Inflammatory macrophage treated with lipopolysaccharide for 1 hour (primary cell): ENCODE data around the gene KRT79.
"Not testable (repeated sequence)": the region's sequence is repeated elsewhere in the genome, so short reads cannot be mapped to it uniquely, and the experiment has no call there.

ENCODE experiments used
- DNase-seq, 2 donors: peaks; one replicate each; pipeline ENCODE4 v3.0.0-alpha.2; 2020 to 2022

The KRT79 gene

DNA sequence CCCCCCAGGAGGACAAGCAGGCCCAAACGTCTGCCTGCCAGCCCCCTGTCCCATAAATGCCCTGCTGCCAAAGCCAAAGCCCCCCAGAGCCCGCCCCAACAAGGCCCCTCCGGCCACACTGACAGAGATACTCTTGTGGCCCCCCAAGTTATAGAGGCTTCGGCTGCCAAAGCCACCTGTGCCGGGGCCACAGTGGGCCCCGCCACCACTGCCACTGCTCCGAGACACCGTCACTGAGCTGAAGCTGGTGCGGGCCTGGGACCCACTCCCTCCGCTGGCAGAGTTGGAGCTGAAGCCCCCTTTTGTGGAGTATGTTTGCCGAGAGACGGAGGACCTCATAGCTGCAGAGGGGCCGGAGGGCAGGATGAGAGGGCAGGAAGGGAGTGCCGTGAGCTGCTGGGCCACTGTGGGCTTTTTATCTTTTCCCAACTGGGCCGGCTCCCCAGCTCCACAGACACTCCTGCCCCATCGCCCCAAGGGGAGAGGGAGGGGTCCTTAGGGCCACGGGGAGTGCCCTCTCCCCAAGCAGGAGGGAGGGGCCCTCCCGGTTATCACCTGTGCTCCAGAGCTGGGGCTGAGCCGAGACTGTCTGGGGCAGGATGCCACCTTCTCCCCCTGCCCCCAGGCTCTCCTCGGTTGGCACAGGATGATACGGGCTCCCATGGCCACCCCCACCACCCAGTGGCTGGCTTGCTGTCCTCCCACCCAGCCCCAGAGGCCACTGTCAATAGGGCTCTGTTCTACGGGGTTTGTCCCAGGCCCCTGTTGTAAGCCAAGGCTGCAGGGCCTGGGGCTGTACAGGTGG lies at the start of gene KRT79:
KRT79 (minus strand) TSS at position 390 of the 805 bp plus-strand sequence; CDS start at position 339, 51 bp downstream.
- DNase-seq, result no peak

DNA sequence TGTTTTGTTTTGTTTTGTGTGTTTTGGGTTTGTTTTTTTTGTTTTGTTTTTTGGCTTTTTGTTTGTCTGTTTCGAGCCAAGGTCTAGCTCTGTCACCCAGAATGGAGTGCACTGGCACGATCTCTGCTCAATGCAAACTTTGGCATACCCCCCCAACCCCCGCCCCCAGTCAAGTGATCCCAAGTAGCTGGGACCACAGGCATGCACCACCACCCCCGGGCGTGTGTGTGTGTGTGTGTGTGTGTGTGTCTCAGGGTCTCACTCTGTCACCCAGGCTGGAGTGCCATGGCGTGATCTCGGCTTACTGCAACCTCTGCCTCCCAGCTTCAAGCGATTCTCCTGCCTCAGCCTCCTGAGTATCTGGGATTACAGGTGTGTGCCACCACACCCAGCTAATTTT lies 46.4 kb upstream of the KRT79 start:
- DNase-seq, result not testable (repeated sequence)

DNA sequence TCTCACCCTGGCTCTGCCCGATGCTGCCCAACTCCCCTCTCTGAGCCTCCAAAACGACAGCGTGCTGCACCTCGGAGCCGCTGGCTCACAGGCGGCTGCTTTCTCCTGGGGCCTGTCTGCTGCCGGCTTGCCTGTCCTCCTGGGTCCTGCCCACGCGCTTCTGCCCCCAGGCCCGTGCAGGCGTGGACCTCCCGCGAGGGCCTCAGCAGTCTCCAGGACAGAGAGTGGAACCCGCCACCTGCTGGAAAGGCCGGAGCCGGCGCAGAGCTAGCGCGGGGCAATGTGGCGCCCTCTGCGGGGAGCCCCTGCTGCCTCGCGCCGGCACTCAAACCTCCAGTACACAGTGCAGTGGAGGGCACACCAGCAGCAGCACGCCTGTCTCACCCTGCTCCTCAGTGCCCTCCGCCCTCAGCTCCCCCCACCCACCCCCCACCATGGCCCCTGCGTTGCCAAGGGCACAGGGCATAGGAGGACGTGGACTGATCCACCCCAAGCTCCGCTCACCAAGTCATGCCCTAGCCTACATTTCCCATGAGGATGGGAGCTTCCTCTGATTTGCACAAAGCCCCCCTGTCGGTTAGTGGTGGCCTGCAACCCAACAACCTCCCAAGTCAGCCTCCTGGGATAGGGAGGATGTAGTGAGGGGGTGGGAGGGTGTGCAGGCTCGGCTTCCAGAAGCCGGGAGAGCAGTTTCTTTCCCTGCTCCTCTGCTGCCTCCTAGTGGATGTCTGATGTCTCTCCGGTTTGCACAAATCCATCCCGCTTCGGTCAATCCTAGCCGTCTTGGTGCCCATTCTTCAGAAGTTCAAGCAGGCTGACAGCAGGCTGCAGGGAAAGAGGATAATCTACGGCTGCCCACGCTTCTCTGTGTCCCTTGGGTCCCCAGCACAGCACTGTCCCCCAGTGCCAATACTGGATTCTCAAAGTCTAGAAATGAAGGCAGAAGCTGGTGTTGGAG lies 45.6 kb upstream of the KRT79 start:
- DNase-seq, result peak; percentile 50 to 84

DNA sequence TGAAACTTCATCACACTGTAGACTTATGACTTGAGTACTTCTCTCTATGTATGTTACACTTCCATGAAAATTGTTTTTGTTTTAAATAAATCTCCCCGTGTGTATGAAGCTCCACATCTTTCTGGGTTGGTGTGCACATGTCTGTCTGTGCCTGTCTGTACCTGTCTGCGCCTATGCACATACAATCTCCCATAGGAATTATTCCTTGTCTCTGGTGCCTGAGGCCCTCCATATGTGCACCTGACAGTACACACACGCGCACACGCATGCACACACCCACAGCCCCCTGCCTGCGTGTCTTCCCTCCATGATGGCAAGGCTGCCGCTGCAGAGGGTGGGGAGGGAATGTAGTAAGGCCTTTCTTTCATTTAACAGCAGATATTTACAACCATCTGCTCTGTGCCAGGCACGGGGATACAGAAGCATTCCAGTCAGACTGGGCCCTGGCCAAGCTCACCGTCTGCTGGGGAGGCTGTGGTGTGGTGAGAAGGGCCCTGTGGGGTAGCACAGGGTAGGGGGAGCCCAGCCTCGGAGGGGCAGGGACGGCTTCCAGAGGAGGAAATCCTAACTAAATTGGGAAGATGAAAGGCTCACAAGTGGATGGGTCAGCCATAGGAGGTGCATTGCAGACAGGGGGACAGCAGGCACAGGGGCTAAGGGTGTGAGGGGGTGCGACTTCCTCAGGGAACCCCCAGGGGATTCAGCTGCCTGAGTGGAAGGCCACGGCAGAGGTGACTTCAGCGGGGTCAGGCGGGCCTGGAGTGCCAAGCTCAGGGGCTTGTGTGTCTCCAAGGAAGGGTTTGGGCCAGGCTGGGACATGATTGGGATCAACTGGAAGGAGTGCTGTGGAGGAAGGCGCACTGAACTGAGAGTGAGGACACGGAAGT lies 44.6 kb upstream of the KRT79 start:
- DNase-seq, result no peak

DNA sequence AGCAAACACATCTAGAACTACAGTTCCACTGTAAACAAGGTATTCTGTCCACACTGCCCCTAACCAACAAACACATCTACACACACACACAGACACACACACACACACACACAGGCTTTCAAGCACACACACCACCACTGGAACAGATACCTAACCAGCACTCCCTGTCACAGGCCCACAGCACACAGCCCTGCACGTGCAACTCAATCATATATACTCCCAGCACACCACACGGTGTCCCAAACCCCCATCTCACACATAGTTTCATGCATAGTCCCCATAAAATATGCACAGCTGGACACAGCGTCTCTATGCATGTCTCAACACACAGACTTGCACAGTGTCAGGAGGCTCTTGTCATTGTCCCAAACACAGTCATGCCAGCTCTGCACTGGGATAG lies 43.1 kb upstream of the KRT79 start:
- no peak for DNase-seq

DNA sequence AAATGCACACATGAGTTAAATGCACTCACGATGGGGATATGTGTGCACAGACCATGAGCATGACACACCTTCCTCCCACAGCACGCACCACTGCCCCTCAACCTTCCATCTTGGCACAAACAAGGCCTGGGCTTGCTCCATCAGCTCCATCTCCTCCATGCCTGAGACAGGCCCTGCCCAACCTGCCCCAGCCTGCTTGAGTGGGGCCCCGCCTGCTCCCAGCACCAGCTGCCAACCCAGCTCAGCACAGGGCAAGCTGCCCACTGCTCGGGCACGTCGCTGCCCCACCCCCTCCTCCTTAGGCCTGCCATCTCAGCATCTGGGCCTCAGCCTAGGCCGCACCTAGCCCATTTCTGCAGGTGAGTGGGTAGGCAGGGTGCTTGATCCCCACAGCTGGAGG lies 42.3 kb upstream of the KRT79 start:
- DNase-seq, result no peak

DNA sequence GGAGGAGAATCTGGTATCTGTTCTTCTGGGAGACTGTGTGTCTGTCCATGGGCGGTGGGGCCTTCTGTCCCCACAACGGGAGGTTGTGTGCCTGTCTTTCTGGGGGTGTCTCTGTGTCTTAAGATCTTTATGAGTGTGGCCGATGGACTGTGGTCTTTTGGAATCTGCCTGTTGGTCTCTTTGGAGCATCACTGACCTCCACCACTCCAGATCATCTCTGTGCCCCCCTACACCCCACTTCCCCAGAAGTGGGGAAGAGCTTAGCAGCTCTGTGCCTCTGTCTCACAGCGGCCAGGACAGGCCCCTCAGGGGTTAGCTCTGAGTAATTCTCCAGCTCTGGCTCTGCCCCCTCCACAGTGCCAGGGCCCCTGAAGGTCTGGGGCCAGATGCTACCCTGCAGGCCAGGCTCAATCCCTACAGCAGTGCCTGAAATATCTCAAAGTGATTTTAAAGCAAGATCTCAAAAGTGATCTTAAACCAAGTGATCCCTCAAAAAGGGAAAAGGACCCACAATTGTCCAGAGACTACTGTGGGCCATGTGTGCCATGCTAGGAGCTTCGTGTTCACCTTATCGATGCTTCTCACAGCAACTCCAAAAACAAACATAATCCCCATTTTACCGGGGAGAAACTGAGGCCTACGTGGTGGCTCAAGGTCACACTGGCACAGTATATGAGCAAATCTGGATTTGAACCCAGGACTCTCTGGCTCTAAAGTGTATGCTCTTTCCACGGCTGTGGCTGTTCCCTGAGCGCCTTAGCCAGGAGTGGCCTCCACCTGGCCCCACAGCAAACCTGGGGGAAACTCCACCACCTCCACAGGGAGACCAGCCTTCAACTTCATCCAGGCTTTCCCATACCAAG lies 40.7 kb upstream of the KRT79 start:
- DNase-seq, result no peak

DNA sequence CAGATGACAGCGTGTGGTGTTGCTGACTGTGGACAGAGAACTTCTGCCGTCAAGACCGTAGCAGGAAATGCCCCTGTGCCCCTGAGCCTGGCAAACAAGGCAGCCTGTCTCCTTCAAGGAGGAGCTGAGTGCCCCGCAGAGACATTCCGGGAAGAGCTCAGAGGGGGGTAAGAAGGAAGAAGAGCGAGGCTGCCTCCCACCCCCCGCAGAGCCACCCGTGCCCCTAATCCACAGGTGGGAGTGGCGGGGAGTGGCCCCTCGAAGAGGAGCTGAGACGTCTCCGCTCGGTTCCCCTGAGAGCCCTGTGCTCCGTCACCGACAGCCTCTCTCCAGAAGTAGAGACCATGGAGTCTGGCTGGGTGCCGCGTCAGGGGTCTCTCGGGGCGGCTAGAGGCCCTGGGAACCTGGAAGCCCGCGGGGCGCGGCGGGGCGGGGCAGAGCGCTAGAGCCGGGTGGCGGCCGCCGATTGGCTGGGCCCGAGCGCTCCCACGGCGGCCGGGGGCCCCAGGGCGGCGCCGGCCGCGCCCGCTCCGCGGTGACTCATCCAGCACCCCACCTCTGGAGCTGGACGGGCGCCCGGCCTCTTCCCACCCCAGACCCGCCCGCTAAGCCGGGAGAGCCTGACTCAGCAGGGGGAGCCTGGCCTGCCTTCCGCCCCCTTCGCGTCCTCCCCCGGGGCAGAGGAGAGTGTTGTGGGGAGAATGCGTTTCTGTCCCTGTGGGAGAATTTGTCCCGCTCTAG lies 39.9 kb upstream of the KRT79 start:
- DNase-seq, result peak; percentile 72 to 75

DNA sequence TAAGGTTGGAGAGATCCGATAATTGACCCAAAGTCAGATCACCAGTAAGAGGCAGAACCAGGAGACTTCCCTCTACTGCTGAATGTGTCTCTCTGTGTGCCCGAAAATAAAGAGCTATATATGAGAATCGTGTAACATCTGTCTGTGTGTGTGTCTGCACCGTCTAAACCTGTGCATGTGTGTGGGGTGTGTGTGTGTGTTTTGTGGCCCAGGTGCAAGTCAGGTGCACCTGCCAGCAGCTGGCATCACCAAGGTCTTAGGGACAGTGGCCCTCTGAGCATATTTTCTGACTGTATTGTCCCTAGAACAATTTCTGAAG lies 39.4 kb upstream of the KRT79 start:
- no peak for DNase-seq

DNA sequence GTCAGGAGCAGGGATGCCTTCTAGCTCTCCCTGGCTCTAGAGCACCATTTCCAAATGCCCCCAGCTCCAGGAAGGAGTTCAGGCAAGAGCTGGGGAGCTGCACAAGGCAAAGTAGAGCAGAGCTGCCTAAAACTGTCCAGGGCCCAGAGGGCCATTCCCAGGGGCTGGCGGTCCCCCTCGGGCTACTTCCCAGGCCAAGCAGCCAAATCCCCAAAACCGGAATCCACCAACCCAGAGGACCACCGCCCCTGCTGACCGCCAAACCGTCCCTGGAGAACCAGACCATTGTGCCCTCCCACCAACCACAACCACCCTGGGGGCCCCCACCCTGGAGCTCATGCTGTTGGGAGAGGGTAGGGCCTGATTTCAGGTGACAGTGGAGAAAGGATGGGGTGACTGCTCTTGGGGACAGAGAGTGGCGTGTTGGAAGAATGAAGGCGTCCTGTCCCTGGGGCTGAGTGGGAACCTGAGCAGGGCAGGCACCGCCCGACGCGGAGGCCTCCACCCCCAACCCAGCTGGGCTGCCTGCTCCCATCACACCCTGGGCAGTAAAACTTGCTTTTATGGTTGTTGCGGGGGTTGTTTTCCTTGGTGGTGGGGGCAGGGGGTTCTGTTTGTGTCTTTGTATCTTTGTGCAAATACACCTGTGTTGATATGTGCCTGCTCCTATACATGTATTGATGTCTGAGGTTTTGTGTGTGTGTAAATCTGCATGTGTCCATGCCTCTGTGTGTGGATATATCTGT lies 38.7 kb upstream of the KRT79 start:
- DNase-seq, result no peak

DNA sequence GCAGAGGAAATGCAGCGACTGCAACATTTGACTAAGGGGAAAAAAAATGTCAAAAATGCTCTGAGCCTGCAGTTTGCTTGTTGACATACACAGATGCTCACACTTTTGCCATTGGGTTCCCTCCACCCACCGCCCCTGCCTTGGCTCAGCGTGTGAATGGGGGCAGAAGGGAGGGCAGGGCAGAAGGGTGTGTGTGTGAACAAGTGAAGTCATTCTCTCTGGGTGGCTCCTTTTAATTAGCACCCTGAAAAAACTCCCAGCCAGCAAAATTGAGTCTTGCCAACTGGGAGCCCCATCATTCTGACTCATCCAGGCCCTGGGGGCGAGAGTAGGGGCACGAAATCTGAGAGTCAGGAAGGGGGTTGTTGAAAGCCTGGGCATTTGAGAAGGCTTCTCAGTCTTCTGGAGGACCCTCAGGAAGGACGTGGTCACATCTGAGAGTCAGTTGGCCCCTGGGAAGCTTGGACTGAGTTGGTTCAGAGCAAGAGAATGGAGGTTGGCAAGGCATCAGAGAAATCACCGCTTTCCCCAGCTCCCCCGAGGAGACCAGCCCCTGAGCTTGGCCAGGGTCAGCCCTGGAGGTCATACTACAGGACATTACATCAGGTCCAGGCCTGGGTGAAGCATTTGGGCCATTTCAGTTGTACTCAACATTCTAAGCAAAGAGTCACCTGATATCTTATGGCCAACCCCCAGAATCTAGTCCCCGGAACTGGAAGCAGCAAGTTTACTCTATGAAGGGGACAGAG lies 37.4 kb upstream of the KRT79 start:
- peak; percentile 59 to 62 for DNase-seq

DNA sequence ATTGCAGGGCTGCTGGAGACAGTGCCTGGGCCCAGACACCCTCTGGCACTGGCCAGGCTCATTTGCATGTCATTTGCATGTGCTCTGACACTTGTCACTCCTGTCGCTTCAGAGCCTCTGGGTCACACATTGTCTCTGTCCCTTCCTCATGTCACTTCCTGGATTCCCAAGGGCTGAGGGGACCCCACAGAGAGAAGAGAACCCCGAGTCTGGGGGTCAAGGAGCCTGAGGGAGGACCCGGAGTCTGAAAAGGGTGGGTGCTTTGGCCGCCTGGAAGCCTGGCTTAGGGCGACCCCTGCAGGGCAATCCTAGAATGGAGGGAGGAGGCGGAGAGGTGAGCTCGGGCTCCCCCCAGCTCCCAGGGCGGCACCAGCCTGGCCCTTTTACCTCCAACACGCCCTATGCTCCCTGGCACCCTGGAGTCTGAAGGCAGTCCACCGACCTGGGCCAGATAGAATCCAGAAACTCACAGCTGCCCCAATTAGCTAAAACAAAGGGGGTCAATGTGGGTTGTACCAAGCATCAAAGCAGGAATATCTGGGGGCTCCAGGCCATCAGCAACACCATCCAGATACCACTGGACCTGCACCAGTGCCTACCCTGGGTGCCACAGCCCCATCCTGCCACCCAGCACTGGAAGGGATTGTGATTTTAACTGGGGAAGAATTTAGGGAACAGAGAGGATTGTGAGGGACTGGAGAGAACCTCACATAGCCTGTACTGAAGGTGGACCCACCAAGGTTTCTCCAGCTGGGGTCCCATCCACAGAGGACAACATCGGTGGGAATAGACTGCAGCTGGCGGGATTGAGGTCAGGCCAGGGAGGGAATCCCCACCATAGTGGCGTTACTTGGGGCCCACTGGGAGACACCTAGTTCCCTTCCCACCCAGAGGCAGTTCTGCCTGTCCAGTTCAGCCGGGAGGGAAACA lies 36.5 kb upstream of the KRT79 start:
- peak; percentile 45 to 73 for DNase-seq

DNA sequence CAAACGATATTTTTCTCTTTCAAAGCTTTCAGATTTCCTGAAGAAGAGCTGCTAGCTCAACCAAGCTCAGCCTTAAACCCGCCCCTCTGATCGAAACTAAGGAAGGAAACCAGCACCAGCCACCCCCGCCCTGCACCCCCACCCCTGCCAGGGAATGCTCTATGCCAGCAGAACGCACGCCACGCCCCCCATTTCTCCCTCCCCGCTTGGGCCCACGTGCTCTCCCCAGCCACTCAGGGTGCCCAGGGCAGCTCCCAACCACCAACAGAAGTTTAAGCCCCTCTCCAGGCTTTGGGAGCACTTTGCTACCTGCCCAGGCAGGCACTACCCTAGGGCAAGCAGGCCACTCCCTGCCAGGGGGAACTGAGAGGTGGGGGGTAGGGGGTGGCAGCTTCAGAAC lies 33.5 kb upstream of the KRT79 start:
- DNase-seq, result peak; percentile 77 to 86

DNA sequence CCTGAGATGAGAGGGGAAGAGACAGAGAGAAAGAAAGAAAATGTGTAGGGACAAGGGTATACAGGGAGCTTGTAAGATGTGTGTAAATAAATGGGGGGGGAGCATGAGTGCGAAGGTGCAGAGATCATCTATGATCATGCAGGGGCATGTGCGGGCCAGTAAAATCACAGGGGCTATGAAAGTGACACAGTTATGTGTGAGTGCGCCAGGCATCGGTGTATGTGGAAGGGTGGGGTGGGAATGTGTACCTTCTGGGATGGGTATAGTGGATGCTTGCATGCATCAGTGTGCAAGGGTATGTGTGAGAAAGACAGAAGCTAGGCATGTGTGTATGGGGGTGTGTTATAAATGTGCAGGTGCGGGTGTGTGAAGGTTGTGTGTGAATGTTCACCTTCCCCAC lies 33.0 kb upstream of the KRT79 start:
- DNase-seq, result no peak

DNA sequence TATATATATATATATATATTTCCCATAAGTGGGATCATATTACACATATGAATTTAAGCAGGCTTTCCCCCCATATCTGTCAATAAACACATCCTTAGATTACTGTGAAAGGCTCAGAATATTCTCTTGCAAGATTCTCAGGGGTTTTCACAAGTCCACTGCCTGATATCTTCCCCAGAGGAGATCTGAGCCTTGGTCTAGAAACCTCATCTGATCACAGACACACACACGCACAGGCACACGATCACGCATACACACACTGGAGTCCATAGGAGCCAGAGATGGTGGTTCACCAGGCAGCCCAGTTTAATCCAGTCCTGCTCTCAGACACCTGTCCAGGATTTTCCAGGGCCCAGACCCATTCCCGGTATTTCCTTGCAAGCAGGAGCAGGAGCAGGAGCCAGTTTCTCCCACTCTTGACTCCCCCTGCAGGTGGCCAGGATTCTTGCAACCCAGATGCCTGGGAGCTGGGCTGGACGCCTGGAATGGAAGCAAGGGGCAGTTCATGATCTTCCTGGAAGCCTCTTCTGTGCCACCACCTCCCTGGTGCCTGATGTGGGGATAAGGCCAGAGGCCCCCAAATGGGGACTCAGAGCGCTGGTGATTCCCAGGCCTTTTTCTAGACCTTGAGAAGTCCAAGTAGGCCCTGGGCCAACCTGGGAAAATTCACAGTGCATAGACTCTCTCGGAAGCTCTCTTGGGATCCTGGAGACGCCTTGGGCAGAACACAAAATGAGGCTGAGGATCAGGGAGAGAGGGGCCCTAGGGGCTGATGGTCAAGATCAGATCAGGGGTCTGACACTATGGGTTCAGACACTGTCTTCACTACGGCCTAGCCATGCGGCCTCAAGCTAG lies 31.2 kb upstream of the KRT79 start:
- DNase-seq, result peak; percentile 33 to 76

DNA sequence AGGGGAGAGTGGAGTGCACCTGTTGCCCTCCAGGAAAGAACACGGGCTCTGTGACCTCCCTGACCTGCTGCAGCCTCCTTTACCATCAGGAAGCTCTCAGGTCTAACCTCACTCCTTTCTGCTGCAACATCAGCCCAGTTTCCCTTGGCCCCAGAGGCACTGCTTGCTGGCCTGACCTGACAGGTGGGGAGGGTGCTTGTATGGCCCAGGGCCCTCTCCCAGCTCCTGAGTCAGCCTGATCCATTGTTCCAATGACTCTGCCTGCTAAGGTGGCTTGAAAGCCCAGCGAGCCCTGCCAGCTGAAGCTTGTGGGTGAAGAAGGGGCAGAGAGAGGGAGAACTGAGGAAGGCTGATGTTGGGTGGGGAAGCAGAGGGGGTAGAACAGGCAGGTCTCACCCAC lies 27.9 kb upstream of the KRT79 start:
- DNase-seq, result no peak

DNA sequence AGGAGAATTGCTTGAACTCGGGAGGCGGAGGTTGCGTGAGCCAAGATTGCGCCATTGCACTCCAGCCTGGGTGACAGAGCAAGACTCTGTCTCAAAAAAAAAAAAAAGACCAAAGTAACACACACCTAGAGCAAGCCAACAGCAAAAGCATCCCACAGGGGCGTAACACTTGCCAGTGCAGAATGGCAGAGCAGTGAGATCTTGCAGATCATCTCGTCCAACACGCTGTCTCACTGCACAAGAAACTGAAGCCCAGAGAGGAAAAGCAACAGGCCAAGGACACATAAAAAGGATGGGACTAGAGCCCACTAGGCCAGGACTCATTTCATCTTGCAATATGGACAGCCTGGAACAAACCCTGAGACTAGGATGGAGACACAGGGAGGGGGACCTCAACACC lies 27.4 kb upstream of the KRT79 start:
- DNase-seq, result no peak
